COLO668 (cell line): ENCODE results near the gene C3orf22.
A peak's percentile ranks its signal among the peaks of the same experiment; 100 is the strongest.

ENCODE experiments used
- DNase-seq: peaks from one replicate; lab custom pipeline; 2025; ENCODE audit not compliant: unreplicated experiment; lab: John Stamatoyannopoulos, UW

Gene C3orf22

GRCh38 chr3:126528800-126529541 lies 29.8 kb downstream of the C3orf22 start:
- no peak for DNase-seq

GRCh38 chr3:126528419-126528799 lies 30.3 kb downstream of the C3orf22 start:
- DNase-seq: no peak

- no peak for DNase-seq
These were observed 31.1 kb downstream of the C3orf22 start for GRCh38 chr3:126527455-126528211.

- no peak for DNase-seq
These were observed 31.7 kb downstream of the C3orf22 start for GRCh38 chr3:126527006-126527405.

GRCh38 chr3:126526668-126527005 lies 32.1 kb downstream of the C3orf22 start:
- DNase-seq: no peak

- DNase-seq: no peak
These were observed 32.7 kb downstream of the C3orf22 start for GRCh38 chr3:126525853-126526667.

GRCh38 chr3:126525091-126525852 lies 33.5 kb downstream of the C3orf22 start:
- no peak for DNase-seq

- no peak for DNase-seq
These were observed 34.2 kb downstream of the C3orf22 start for GRCh38 chr3:126524429-126524988.

- DNase-seq: peak; percentile 50
These were observed 34.8 kb downstream of the C3orf22 start, which contains the start of gene CHST13 for GRCh38 chr3:126523745-126524428. Gene CHST13 (plus strand): TSS chr3:126524155. CDS start chr3:126524333, 178 bp downstream.

GRCh38 chr3:126522363-126522788 lies 36.4 kb downstream of the C3orf22 start:
- peak; percentile 16 for DNase-seq

- no peak for DNase-seq
These were observed 37.4 kb downstream of the C3orf22 start for GRCh38 chr3:126521122-126521891.

GRCh38 chr3:126519506-126520455 lies 39.0 kb downstream of the C3orf22 start:
- no peak for DNase-seq

GRCh38 chr3:126518779-126519177 lies 40.0 kb downstream of the C3orf22 start:
- no peak for DNase-seq

- DNase-seq: peak; percentile 17
These were observed 40.5 kb downstream of the C3orf22 start for GRCh38 chr3:126517986-126518778.

- no peak for DNase-seq
These were observed 41.3 kb downstream of the C3orf22 start, which contains the start of gene UROC1 for GRCh38 chr3:126517291-126517951. Gene UROC1 (minus strand): TSS chr3:126517773. CDS start chr3:126517719, 54 bp downstream.

GRCh38 chr3:126516936-126517290 lies 41.8 kb downstream of the C3orf22 start:
- no peak for DNase-seq
